Measurements from ENCODE around the gene ECHDC3. TPM values are rescaled to one million over a fixed set of nuclear protein-coding genes. Genes with fewer than 3 reads are reported as not detected.

ECHDC3 gene
- total and polyA plus RNA-seq, 2 of the 8 experiments (the other 6 are each of a cell fraction or from before 2014, with no cell fraction given) = 15.6 to 19.9 TPM

- TF ChIP-seq CHD7 (IDR thresholded peaks at IDR 0.05; ENCODE audit: insufficient replicate concordance, low read length) = no peak
- no peak for TF ChIP-seq RBBP5 (IDR thresholded peaks at IDR 0.05; ENCODE audit: borderline replicate concordance, low read depth, low read length)
- TF ChIP-seq POLR2AphosphoS5 (IDR thresholded peaks at IDR 0.05; ENCODE audit: low read depth, low read length) = no peak
- TF ChIP-seq EP300 (IDR thresholded peaks at IDR 0.05; ENCODE audit: borderline replicate concordance in 1 of 2, low read depth in 2 of 2, low read length in 2 of 2) = no peak
- TF ChIP-seq CBX5 (IDR thresholded peaks at IDR 0.05; ENCODE audit: low read depth, low read length) = no peak
- TF ChIP-seq JUN (IDR thresholded peaks at IDR 0.05; ENCODE audit: low read depth, low read length) = no peak
- no peak for TF ChIP-seq RNF2 (IDR thresholded peaks at IDR 0.05; ENCODE audit: borderline replicate concordance, low read depth, low read length, missing control alignments, poor library complexity, severe bottlenecking)
- TF ChIP-seq SIX5 (IDR thresholded peaks at IDR 0.05; ENCODE audit: low read depth, low read length) = no peak
Measured at GRCh38 chr10:11760151-11760550, 18.0 kb downstream of the ECHDC3 start (continued).

Measured in H1 (cell line).